ENCODE data around the gene CSMD2.
"Not testable (repeated sequence)": the region's sequence is repeated elsewhere in the genome, so short reads cannot be mapped to it uniquely, and the experiment has no call there.

The CSMD2 gene

GRCh38 chr1:34025675-34026074, 139.4 kb downstream of the CSMD2 start:
- Histone ChIP-seq H3K4me3 (ENCODE audit: low read depth, low read length) (no peak overlapping the region), H3K36me3 (ENCODE audit: control insufficient read depth, insufficient read depth, low read length) (no peaks in the 10 kb centered on the region), H3K27me3 (ENCODE audit: control insufficient read depth, insufficient read depth, low read length) (no peaks in the 10 kb centered on the region), H3K27ac (ENCODE audit: low read depth, low read length) (no peak overlapping the region), H3K9ac (ENCODE audit: low read length) (no peak overlapping the region), H3K4me1 (ENCODE audit: control insufficient read depth, insufficient read depth, low read length) (no peaks in the 10 kb centered on the region), H3K9me3 (ENCODE audit: control insufficient read depth, insufficient read depth, low read depth, low read length) (no peaks in the 10 kb centered on the region)

- Histone ChIP-seq H3K27ac (ENCODE audit: low read depth, low read length) (no peak overlapping the region), H3K4me1 (ENCODE audit: control insufficient read depth, insufficient read depth, low read length) (peaks cover 10% of the 10 kb centered on the region), H3K9me3 (ENCODE audit: control insufficient read depth, insufficient read depth, low read depth, low read length) (no peaks in the 10 kb centered on the region), H3K4me3 (ENCODE audit: low read depth, low read length) (no peak overlapping the region), H3K36me3 (ENCODE audit: control insufficient read depth, insufficient read depth, low read length) (no peaks in the 10 kb centered on the region), H3K27me3 (ENCODE audit: control insufficient read depth, insufficient read depth, low read length) (no peaks in the 10 kb centered on the region), H3K9ac (ENCODE audit: low read length) (no peak overlapping the region)
These were observed 140.5 kb downstream of the CSMD2 start for GRCh38 chr1:34024485-34024884.

- H3K9ac ChIP-seq (ENCODE audit: low read length) = no peak overlapping the region
These were observed 145.1 kb downstream of the CSMD2 start for GRCh38 chr1:34019741-34020552.

GRCh38 chr1:34018285-34018684, 146.7 kb downstream of the CSMD2 start:
- Histone ChIP-seq H3K36me3 (ENCODE audit: control insufficient read depth, insufficient read depth, low read length) (no peaks in the 10 kb centered on the region), H3K4me3 (ENCODE audit: low read depth, low read length) (no peak overlapping the region), H3K27ac (ENCODE audit: low read depth, low read length) (no peak overlapping the region), H3K9me3 (ENCODE audit: control insufficient read depth, insufficient read depth, low read depth, low read length) (no peaks in the 10 kb centered on the region), H3K9ac (ENCODE audit: low read length) (no peak overlapping the region), H3K4me1 (ENCODE audit: control insufficient read depth, insufficient read depth, low read length) (peaks cover 20% of the 10 kb centered on the region), H3K27me3 (ENCODE audit: control insufficient read depth, insufficient read depth, low read length) (no peaks in the 10 kb centered on the region)

More at GRCh38 chr1:34019741-34020552, 145.1 kb downstream of the CSMD2 start:
- H3K36me3 ChIP-seq (ENCODE audit: control insufficient read depth, insufficient read depth, low read length) = no peaks in the 10 kb centered on the region
- peaks cover 17% of the 10 kb centered on the region for H3K4me1 ChIP-seq (ENCODE audit: control insufficient read depth, insufficient read depth, low read length)
- no peaks in the 10 kb centered on the region for H3K9me3 ChIP-seq (ENCODE audit: control insufficient read depth, insufficient read depth, low read depth, low read length)
- no peaks in the 10 kb centered on the region for H3K27me3 ChIP-seq (ENCODE audit: control insufficient read depth, insufficient read depth, low read length)
- H3K4me3 ChIP-seq (ENCODE audit: low read depth, low read length) = no peak overlapping the region
- H3K27ac ChIP-seq (ENCODE audit: low read depth, low read length) = no peak overlapping the region

- peaks cover 20% of the 10 kb centered on the region for H3K4me1 ChIP-seq (ENCODE audit: control insufficient read depth, insufficient read depth, low read length)
- not testable (repeated sequence) for H3K27me3 ChIP-seq (ENCODE audit: control insufficient read depth, insufficient read depth, low read length); H3K9ac ChIP-seq (ENCODE audit: low read length); H3K27ac ChIP-seq (ENCODE audit: low read depth, low read length); H3K9me3 ChIP-seq (ENCODE audit: control insufficient read depth, insufficient read depth, low read depth, low read length); H3K36me3 ChIP-seq (ENCODE audit: control insufficient read depth, insufficient read depth, low read length); H3K4me3 ChIP-seq (ENCODE audit: low read depth, low read length)
These were observed 148.7 kb downstream of the CSMD2 start for GRCh38 chr1:34016281-34016680.

- Histone ChIP-seq H3K9me3 (ENCODE audit: control insufficient read depth, insufficient read depth, low read depth, low read length) (no peaks in the 10 kb centered on the region), H3K9ac (ENCODE audit: low read length) (no peak overlapping the region), H3K27me3 (ENCODE audit: control insufficient read depth, insufficient read depth, low read length) (no peaks in the 10 kb centered on the region), H3K4me3 (ENCODE audit: low read depth, low read length) (no peak overlapping the region), H3K36me3 (ENCODE audit: control insufficient read depth, insufficient read depth, low read length) (no peaks in the 10 kb centered on the region), H3K27ac (ENCODE audit: low read depth, low read length) (no peak overlapping the region), H3K4me1 (ENCODE audit: control insufficient read depth, insufficient read depth, low read length) (peaks cover 6% of the 10 kb centered on the region)
These were observed 150.9 kb downstream of the CSMD2 start for GRCh38 chr1:34013958-34014737.

- Histone ChIP-seq H3K36me3 (ENCODE audit: control insufficient read depth, insufficient read depth, low read length) (no peaks in the 10 kb centered on the region), H3K27me3 (ENCODE audit: control insufficient read depth, insufficient read depth, low read length) (no peaks in the 10 kb centered on the region), H3K9ac (ENCODE audit: low read length) (no peak overlapping the region), H3K4me3 (ENCODE audit: low read depth, low read length) (no peak overlapping the region), H3K9me3 (ENCODE audit: control insufficient read depth, insufficient read depth, low read depth, low read length) (no peaks in the 10 kb centered on the region), H3K27ac (ENCODE audit: low read depth, low read length) (no peak overlapping the region), H3K4me1 (ENCODE audit: control insufficient read depth, insufficient read depth, low read length) (peaks cover 3% of the 10 kb centered on the region; the same call in 1 of the 2 replicates)
These were observed 151.9 kb downstream of the CSMD2 start for GRCh38 chr1:34013136-34013535.

GRCh38 chr1:34009340-34009985, 155.6 kb downstream of the CSMD2 start:
- Histone ChIP-seq H3K9ac (ENCODE audit: low read length) (no peak overlapping the region), H3K27ac (ENCODE audit: low read depth, low read length) (no peak overlapping the region), H3K4me1 (ENCODE audit: control insufficient read depth, insufficient read depth, low read length) (peaks cover 3% of the 10 kb centered on the region; the same call in 1 of the 2 replicates)

GRCh38 chr1:34007760-34008159, 157.3 kb downstream of the CSMD2 start:
- no peaks in the 10 kb centered on the region for H3K36me3 ChIP-seq (ENCODE audit: control insufficient read depth, insufficient read depth, low read length)
- no peaks in the 10 kb centered on the region for H3K27me3 ChIP-seq (ENCODE audit: control insufficient read depth, insufficient read depth, low read length)
- H3K27ac ChIP-seq (ENCODE audit: low read depth, low read length) = no peak overlapping the region
- no peak overlapping the region for H3K4me3 ChIP-seq (ENCODE audit: low read depth, low read length)
- no peaks in the 10 kb centered on the region for H3K9me3 ChIP-seq (ENCODE audit: control insufficient read depth, insufficient read depth, low read depth, low read length)
- no peak overlapping the region for H3K9ac ChIP-seq (ENCODE audit: low read length)
- H3K4me1 ChIP-seq (ENCODE audit: control insufficient read depth, insufficient read depth, low read length) = no peaks in the 10 kb centered on the region

More at GRCh38 chr1:34009340-34009985, 155.6 kb downstream of the CSMD2 start:
- Histone ChIP-seq H3K9me3 (ENCODE audit: control insufficient read depth, insufficient read depth, low read depth, low read length) (no peaks in the 10 kb centered on the region), H3K4me3 (ENCODE audit: low read depth, low read length) (no peak overlapping the region), H3K27me3 (ENCODE audit: control insufficient read depth, insufficient read depth, low read length) (no peaks in the 10 kb centered on the region), H3K36me3 (ENCODE audit: control insufficient read depth, insufficient read depth, low read length) (no peaks in the 10 kb centered on the region)

- H3K36me3 ChIP-seq (ENCODE audit: control insufficient read depth, insufficient read depth, low read length) = no peaks in the 10 kb centered on the region
- H3K9ac ChIP-seq (ENCODE audit: low read length) = no peak overlapping the region
- H3K9me3 ChIP-seq (ENCODE audit: control insufficient read depth, insufficient read depth, low read depth, low read length) = no peaks in the 10 kb centered on the region
- H3K27ac ChIP-seq (ENCODE audit: low read depth, low read length) = no peak overlapping the region
- H3K4me3 ChIP-seq (ENCODE audit: low read depth, low read length) = no peak overlapping the region
- H3K27me3 ChIP-seq (ENCODE audit: control insufficient read depth, insufficient read depth, low read length) = no peaks in the 10 kb centered on the region
- H3K4me1 ChIP-seq (ENCODE audit: control insufficient read depth, insufficient read depth, low read length) = no peaks in the 10 kb centered on the region
These were observed 159.7 kb downstream of the CSMD2 start for GRCh38 chr1:34005309-34005708.

- H3K4me3 ChIP-seq (ENCODE audit: low read depth, low read length) = no peak overlapping the region
- H3K9ac ChIP-seq (ENCODE audit: low read length) = no peak overlapping the region
- no peak overlapping the region for H3K27ac ChIP-seq (ENCODE audit: low read depth, low read length)
- no peaks in the 10 kb centered on the region for H3K36me3 ChIP-seq (ENCODE audit: control insufficient read depth, insufficient read depth, low read length)
- H3K4me1 ChIP-seq (ENCODE audit: control insufficient read depth, insufficient read depth, low read length) = no peaks in the 10 kb centered on the region
- H3K9me3 ChIP-seq (ENCODE audit: control insufficient read depth, insufficient read depth, low read depth, low read length) = no peaks in the 10 kb centered on the region
- no peaks in the 10 kb centered on the region for H3K27me3 ChIP-seq (ENCODE audit: control insufficient read depth, insufficient read depth, low read length)
These were observed 162.2 kb downstream of the CSMD2 start for GRCh38 chr1:34002810-34003209.
